ENCODE data around the gene GON7. TPM values are rescaled to one million over a fixed set of nuclear protein-coding genes. Genes with fewer than 3 reads are reported as not detected.
A peak's percentile ranks its signal among the peaks of the same experiment; 100 is the strongest.

GON7 gene
- total and polyA plus RNA-seq, 2 of the 8 experiments (the other 6 are each of a cell fraction or from before 2014, with no cell fraction given) = 3.8 to 9.9 TPM

DNA sequence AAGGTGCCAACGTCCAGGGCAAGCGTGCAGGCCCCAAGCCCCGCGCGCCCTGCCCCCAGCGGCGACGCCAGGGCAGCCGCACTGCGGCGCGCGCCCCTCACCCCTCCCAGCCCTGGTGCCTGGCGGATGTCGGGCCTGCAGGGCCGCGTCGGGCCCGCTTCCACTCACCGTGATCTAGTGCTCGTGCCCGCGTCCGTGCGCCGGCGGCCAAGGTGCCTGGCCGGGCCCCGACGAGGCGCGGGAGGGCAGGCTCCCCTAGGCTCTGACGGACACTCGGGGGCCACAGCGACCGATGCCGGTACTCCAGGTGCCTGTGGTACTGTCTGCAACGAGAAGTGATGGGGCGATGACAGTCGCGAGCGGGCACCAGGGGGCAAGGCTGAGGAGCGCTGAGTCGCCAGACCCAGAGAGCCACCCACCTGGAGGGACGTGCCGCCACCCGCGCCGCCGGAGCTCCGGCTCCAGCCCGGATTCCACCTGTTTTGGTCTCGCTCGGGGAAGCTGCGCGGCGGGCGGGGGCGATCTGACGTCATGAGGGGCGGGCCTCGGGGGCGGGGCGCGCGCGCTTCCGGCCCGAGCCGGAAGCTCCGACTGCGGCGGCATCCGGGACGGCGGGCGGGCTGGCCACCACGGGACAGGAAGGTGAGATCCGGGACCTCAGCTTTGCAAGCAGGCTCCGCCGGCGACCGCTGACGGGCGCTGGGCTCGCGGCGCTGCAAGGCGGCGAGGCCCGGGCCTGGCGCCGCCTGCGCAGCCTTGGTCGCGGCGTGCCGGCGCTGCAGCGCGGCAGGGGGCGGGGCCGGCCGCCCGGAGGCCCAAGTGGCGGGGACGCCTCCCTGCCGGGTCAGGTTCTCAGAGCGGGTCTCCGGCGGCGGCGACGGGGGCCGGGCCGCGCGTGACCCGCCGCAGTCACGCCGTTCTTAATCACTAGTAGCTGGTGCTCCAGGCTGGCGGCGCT lies 22.2 kb downstream of the GON7 start, which contains the start of the genes LYSET and MOAP1 (continued):
- TF ChIP-seq KDM5A (IDR thresholded peaks at IDR 0.05; ENCODE audit: low read length) = no peak
- 0 out of 2 replicates have a peak, but pooled peaks have one; percentile 1 for TF ChIP-seq TEAD4 (IDR thresholded peaks at IDR 0.05; ENCODE audit: low read depth, low read length)
- no peak for TF ChIP-seq RXRA (IDR thresholded peaks at IDR 0.05; ENCODE audit: insufficient read depth, low read depth, low read length)
- no peak; a peak in 2 of 4 replicates for TF ChIP-seq HDAC2 (IDR thresholded peaks at IDR 0.05; ENCODE audit: borderline replicate concordance in 1 of 2, low read depth in 2 of 2, low read length in 2 of 2)
- TF ChIP-seq, protein P1, sequence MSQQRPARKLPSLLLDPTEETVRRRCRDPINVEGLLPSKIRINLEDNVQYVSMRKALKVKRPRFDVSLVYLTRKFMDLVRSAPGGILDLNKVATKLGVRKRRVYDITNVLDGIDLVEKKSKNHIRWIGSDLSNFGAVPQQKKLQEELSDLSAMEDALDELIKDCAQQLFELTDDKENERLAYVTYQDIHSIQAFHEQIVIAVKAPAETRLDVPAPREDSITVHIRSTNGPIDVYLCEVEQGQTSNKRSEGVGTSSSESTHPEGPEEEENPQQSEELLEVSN (IDR thresholded peaks at IDR 0.05) = peak; percentile 20; the same call in 1 of the 2 replicates
- 0 out of 2 replicates have a peak, but pooled peaks have one; percentile 2 for TF ChIP-seq YY1 (IDR thresholded peaks at IDR 0.05; ENCODE audit: low read depth, low read length)
- TF ChIP-seq POLR2AphosphoS5 (IDR thresholded peaks at IDR 0.05; ENCODE audit: low read depth, low read length) = peak; percentile 14
- TF ChIP-seq ATF2 (IDR thresholded peaks at IDR 0.05; ENCODE audit: low read length) = no peak
- TF ChIP-seq KDM4A (IDR thresholded peaks at IDR 0.05; ENCODE audit: low read depth, low read length, severe bottlenecking) = peak; percentile 84
- TF ChIP-seq TBP (IDR thresholded peaks at IDR 0.05; ENCODE audit: low read depth, low read length) = peak; percentile 49; the same call in 1 of the 2 replicates
- TF ChIP-seq CREB1 (IDR thresholded peaks at IDR 0.05) = peak; percentile 77
- TF ChIP-seq CEBPB (IDR thresholded peaks at IDR 0.05; ENCODE audit: low read depth, low read length) = no peak
- TF ChIP-seq EP300 (IDR thresholded peaks at IDR 0.05; ENCODE audit: borderline replicate concordance in 1 of 2, low read depth in 2 of 2, low read length in 2 of 2) = peak in 1 of 2 experiments; percentile 35; a peak in 1 of 3 replicates
- TF ChIP-seq, protein P2, sequence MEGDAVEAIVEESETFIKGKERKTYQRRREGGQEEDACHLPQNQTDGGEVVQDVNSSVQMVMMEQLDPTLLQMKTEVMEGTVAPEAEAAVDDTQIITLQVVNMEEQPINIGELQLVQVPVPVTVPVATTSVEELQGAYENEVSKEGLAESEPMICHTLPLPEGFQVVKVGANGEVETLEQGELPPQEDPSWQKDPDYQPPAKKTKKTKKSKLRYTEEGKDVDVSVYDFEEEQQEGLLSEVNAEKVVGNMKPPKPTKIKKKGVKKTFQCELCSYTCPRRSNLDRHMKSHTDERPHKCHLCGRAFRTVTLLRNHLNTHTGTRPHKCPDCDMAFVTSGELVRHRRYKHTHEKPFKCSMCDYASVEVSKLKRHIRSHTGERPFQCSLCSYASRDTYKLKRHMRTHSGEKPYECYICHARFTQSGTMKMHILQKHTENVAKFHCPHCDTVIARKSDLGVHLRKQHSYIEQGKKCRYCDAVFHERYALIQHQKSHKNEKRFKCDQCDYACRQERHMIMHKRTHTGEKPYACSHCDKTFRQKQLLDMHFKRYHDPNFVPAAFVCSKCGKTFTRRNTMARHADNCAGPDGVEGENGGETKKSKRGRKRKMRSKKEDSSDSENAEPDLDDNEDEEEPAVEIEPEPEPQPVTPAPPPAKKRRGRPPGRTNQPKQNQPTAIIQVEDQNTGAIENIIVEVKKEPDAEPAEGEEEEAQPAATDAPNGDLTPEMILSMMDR (IDR thresholded peaks at IDR 0.05; ENCODE audit: control extremely low read depth in 1 of 3, insufficient read depth in 1 of 3, low read depth in 1 of 3, low read length in 3 of 3) = peak; percentile 18 to 45 (median 34); a peak in 3 of 4 replicates
- TF ChIP-seq NRF1 (IDR thresholded peaks at IDR 0.05; ENCODE audit: low read depth, low read length) = no peak
- TF ChIP-seq ASH2L (IDR thresholded peaks at IDR 0.05; ENCODE audit: low read length) = peak; percentile 94
- peak in 1 of 2 experiments; percentile 63; a peak in 3 of 4 replicates for TF ChIP-seq SIN3A (conservative IDR thresholded peaks at IDR 0.05 in 1 of 2, IDR thresholded peaks at IDR 0.05 in 1 of 2; ENCODE audit: low read depth in 1 of 2, low read length in 2 of 2)
